ENCODE results near the gene BBS12. TPM values are rescaled to one million over a fixed set of nuclear protein-coding genes. Genes with fewer than 3 reads are reported as not detected.
A peak's percentile ranks its signal among the peaks of the same experiment; 100 is the strongest.

BBS12 gene
- total and polyA plus RNA-seq, 12 donors, result 1.1 to 13.3 (median 4.7) TPM

GRCh38 chr4:122772986-122773385, 40.5 kb downstream of the BBS12 start:
- no peak for TF ChIP-seq CTCF (IDR thresholded peaks at IDR 0.05)
- Histone ChIP-seq H3K27ac (no peak overlapping the region), H3K4me1 (peaks cover 0 to 5% (median 0%) of the 10 kb centered on the region in 9 donors), H3K36me3 (no peaks in the 10 kb centered on the region), H3K4me3 (no peak overlapping the region), H3K27me3 (no peaks in the 10 kb centered on the region), H3K9me3 (no peaks in the 10 kb centered on the region)
- no peak for DNase-seq
- intact Hi-C loops (cut with DNase I), result no loop called here
- ATAC-seq, result no peak

- H3K4me3 ChIP-seq, result no peak overlapping the region
- H3K27me3 ChIP-seq, result no peaks in the 10 kb centered on the region
- ATAC-seq, result no peak
- H3K9me3 ChIP-seq, result peaks cover 0 to 7% (median 0%) of the 10 kb centered on the region in 11 donors
- DNase-seq, result no peak
- 75 to 79% methylated on average over 3 of the region's 3 CpGs for WGBS, 2 donors
- H3K27ac ChIP-seq, result no peak overlapping the region
- H3K4me1 ChIP-seq, result peaks cover 0 to 5% (median 0%) of the 10 kb centered on the region in 9 donors
- no peaks in the 10 kb centered on the region for H3K36me3 ChIP-seq
- intact Hi-C loops (cut with DNase I), result no loop called here
- TF ChIP-seq CTCF (IDR thresholded peaks at IDR 0.05), result no peak
Observed at GRCh38 chr4:122775039-122775438, 42.5 kb downstream of the BBS12 start.

GRCh38 chr4:122775987-122776836, 43.7 kb downstream of the BBS12 start:
- 68 to 69% methylated on average over 6 of the region's 6 CpGs for WGBS, 2 donors
- peaks cover 0 to 10% (median 0%) of the 10 kb centered on the region in 11 donors for H3K9me3 ChIP-seq
- TF ChIP-seq CTCF (IDR thresholded peaks at IDR 0.05), result no peak
- DNase-seq (no peak), ATAC-seq (peak in 4 of 8 donors; percentile 27 to 62 (median 41))
- no peaks in the 10 kb centered on the region for H3K27me3 ChIP-seq
- H3K27ac ChIP-seq, result no peak overlapping the region
- intact Hi-C loops (cut with DNase I), result no loop called here
- peaks cover 0 to 5% (median 0%) of the 10 kb centered on the region in 9 donors for H3K4me1 ChIP-seq
- no peak overlapping the region for H3K4me3 ChIP-seq
- no peaks in the 10 kb centered on the region for H3K36me3 ChIP-seq

GRCh38 chr4:122776916-122777315, 44.4 kb downstream of the BBS12 start:
- Histone ChIP-seq H3K27me3 (no peaks in the 10 kb centered on the region), H3K4me3 (no peak overlapping the region), H3K36me3 (no peaks in the 10 kb centered on the region), H3K27ac (no peak overlapping the region), H3K4me1 (peaks cover 0 to 5% (median 0%) of the 10 kb centered on the region in 9 donors), H3K9me3 (peaks cover 0 to 10% (median 0%) of the 10 kb centered on the region in 11 donors)
- ATAC-seq (no peak), DNase-seq (no peak)
- 63 to 71% methylated on average over 4 of the region's 4 CpGs for WGBS, 2 donors
- TF ChIP-seq CTCF (IDR thresholded peaks at IDR 0.05), result no peak
- intact Hi-C loops (cut with DNase I), result no loop called here

All from heart right ventricle (tissue), 16 donors.